WTC11 (cell line): Measurements from ENCODE around the gene VKORC1. TPM values are rescaled to one million over a fixed set of nuclear protein-coding genes. Genes with fewer than 3 reads are reported as not detected.

Experiments used
- ATAC-seq: fragments of 200-7000 bp; cut with Tn5 transposase; 2 replicates; pipeline ENCODE4 v1.10.0; 2021; ENCODE audit warnings: mild to moderate bottlenecking, moderate library complexity
- CTCF ChIA-PET: fragments of 300-600 bp; sonication (Branson Sonifier 250); formaldehyde crosslinking; loops from one replicate; lab custom pipeline; 2021; ENCODE audit warnings: antibody characterized with exemption; lab: Charles Lee
- POLR2A ChIA-PET: fragments of 350-600 bp; sonication (Branson Sonifier 250); formaldehyde crosslinking; loops from one replicate; lab custom pipeline; 2021; ENCODE audit warnings: antibody characterized with exemption; lab: Charles Lee
- DNase-seq: peaks from one replicate; pipeline ENCODE4 v3.0.0; 2021; ENCODE audit warnings: low spot score
- H3K27ac Mint-ChIP-seq: 2 replicates; pipeline ENCODE4 v1.8.0; 2021; ENCODE audit warnings: mixed read lengths
- H3K27me3 Mint-ChIP-seq: 2 replicates; pipeline ENCODE4 v1.8.0; 2021; ENCODE audit warnings: low read depth, mild to moderate bottlenecking, moderate library complexity, mixed read lengths
- H3K36me3 Mint-ChIP-seq: 2 replicates; pipeline ENCODE4 v1.8.0; 2021; ENCODE audit warnings: mixed read lengths
- H3K4me1 Mint-ChIP-seq: 2 replicates; pipeline ENCODE4 v1.8.0; 2022; ENCODE audit warnings: mixed read lengths
- H3K4me3 Mint-ChIP-seq: 2 replicates; pipeline ENCODE4 v1.8.0; 2021; ENCODE audit warnings: mild to moderate bottlenecking, moderate library complexity, mixed read lengths
- H3K9me3 Mint-ChIP-seq: 2 replicates; pipeline ENCODE4 v1.8.0; 2021; ENCODE audit warnings: mixed read lengths
- CREB1 ChIP-seq: sonication (generic); formaldehyde crosslinking; IDR thresholded peaks from 2 replicates; pipeline ENCODE4 v1.8.0; 2023; ENCODE audit warnings: mild to moderate bottlenecking, missing genetic modification reagents
- EMX1 ChIP-seq: fragments of 250-450 bp; sonication (Bioruptor Pico); IDR thresholded peaks from 2 replicates; pipeline ENCODE4 v1.8.0; 2021; ENCODE audit warnings: mild to moderate bottlenecking
- FOXP1 ChIP-seq: sonication (generic); formaldehyde crosslinking; IDR thresholded peaks from 2 replicates; pipeline ENCODE4 v1.8.0; 2022; ENCODE audit warnings: missing genetic modification reagents, mild to moderate bottlenecking, moderate library complexity, borderline replicate concordance
- GRHL2 ChIP-seq: fragments of 250-450 bp; sonication (Bioruptor Pico); IDR thresholded peaks from 2 replicates; pipeline ENCODE4 v1.8.0; 2022; ENCODE audit warnings: mild to moderate bottlenecking, moderate library complexity; ENCODE audit not compliant: insufficient replicate concordance, severe bottlenecking
- JAZF1 ChIP-seq: fragments of 250-450 bp; sonication (Bioruptor Pico); IDR thresholded peaks from 2 replicates; pipeline ENCODE4 v1.9.0; 2021; ENCODE audit warnings: moderate library complexity, mild to moderate bottlenecking, inconsistent platforms
- OVOL2 ChIP-seq: fragments of 250-450 bp; sonication (Bioruptor Pico); IDR thresholded peaks from 2 replicates; pipeline ENCODE4 v1.9.0; 2021; ENCODE audit warnings: mild to moderate bottlenecking, borderline replicate concordance
- TCF7 ChIP-seq: sonication (generic); formaldehyde crosslinking; IDR thresholded peaks from 2 replicates; pipeline ENCODE4 v1.8.0; 2022; ENCODE audit warnings: mild to moderate bottlenecking, low read depth, missing genetic modification reagents, moderate library complexity
- TEAD4 ChIP-seq: sonication (generic); formaldehyde crosslinking; IDR thresholded peaks from 2 replicates; pipeline ENCODE4 v1.8.0; 2022; ENCODE audit warnings: mild to moderate bottlenecking, missing genetic modification reagents
- ZNF121 ChIP-seq: sonication (generic); formaldehyde crosslinking; IDR thresholded peaks from 2 replicates; pipeline ENCODE4 v1.8.0; 2023; ENCODE audit warnings: missing genetic modification reagents
- total RNA-seq: library from RNA; stranded (reverse); gene quantifications from 3 replicates; pipeline ENCODE4 v1.2.3, GENCODE V29; 2021
- TF ChIP-seq, protein P1 (sequence below): sonication (generic); formaldehyde crosslinking; conservative IDR thresholded peaks from 2 replicates; pipeline ENCODE4 v1.8.1; 2023; ENCODE audit warnings: mild to moderate bottlenecking, low read depth, missing genetic modification reagents, moderate library complexity
- TF ChIP-seq, protein P2 (sequence below): sonication (generic); formaldehyde crosslinking; IDR thresholded peaks from 2 replicates; pipeline ENCODE4 v1.8.1; 2023; ENCODE audit warnings: mild to moderate bottlenecking, missing genetic modification reagents, moderate library complexity
- TF ChIP-seq, protein P3 (sequence below): sonication (generic); formaldehyde crosslinking; IDR thresholded peaks from 2 replicates; pipeline ENCODE4 v1.8.0; 2022; ENCODE audit warnings: mild to moderate bottlenecking, missing genetic modification reagents
- TF ChIP-seq, protein P4 (sequence below): sonication (generic); formaldehyde crosslinking; IDR thresholded peaks from 2 replicates; pipeline ENCODE4 v1.8.0; 2022; ENCODE audit warnings: mild to moderate bottlenecking, missing genetic modification reagents
- TF ChIP-seq, protein P5 (sequence below): sonication (generic); formaldehyde crosslinking; IDR thresholded peaks from 2 replicates; pipeline ENCODE4 v1.8.1; 2022; ENCODE audit warnings: low read depth, mild to moderate bottlenecking, moderate library complexity, missing genetic modification reagents, borderline replicate concordance
- TF ChIP-seq, protein P6 (sequence below): sonication (generic); formaldehyde crosslinking; IDR thresholded peaks from 2 replicates; pipeline ENCODE4 v1.8.1; 2022; ENCODE audit warnings: low read depth, missing genetic modification reagents, borderline replicate concordance
- TF ChIP-seq, protein P7 (sequence below): fragments of 250-450 bp; sonication (Bioruptor Pico); IDR thresholded peaks from 2 replicates; pipeline ENCODE4 v1.9.0; 2021; ENCODE audit warnings: mild to moderate bottlenecking
- TF ChIP-seq, protein P8 (sequence below): fragments of 250-450 bp; sonication (Bioruptor Pico); IDR thresholded peaks from 2 replicates; pipeline ENCODE4 v1.8.0; 2021; ENCODE audit warnings: mild to moderate bottlenecking
- TF ChIP-seq, protein P9 (sequence below): sonication (generic); formaldehyde crosslinking; IDR thresholded peaks from 2 replicates; pipeline ENCODE4 v1.8.1; 2022; ENCODE audit warnings: missing genetic modification reagents, borderline replicate concordance

Gene VKORC1
- total RNA-seq, 1 experiment from 2014 or later = 85.7 TPM

DNA sequence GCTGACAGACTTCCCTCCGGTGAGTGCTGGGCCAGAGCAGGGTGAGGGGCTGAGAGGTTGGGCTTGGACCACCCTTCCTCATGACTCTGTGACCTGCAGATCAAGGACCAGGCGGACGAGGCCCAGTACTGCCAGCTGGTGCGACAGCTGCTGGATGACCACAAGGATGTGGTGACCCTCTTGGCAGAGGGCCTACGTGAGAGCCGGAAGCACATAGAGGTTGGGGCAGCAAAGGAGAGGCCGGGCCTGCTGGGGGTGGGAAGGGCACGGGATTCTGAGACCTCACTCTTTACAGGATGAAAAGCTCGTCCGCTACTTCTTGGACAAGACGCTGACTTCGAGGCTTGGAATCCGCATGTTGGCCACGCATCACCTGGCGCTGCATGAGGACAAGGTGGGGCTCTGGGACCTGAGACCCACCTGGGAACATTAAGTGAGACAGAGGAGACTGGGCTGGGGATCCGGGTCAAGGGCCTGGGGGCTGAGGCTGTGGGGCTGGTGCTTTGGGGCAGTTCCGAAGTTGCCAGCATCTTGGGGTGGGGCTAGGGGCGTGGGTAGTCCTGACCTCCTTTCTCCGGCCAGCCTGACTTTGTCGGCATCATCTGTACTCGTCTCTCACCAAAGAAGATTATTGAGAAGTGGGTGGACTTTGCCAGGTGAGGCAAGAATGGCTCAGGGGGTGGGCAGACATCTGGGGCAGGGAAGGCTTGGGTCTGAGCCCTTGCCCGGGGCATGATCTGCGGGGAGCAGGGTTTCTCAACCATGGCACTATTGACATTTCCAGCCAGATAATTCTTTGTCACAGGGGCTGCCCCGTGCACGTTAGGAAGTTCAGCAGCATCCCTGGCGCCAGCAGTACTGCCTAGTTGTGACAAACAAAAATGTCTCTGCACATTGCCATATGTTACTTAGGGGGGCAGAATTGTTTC, 15.8 kb upstream of the VKORC1 start (continued):
- TF ChIP-seq, protein P1, sequence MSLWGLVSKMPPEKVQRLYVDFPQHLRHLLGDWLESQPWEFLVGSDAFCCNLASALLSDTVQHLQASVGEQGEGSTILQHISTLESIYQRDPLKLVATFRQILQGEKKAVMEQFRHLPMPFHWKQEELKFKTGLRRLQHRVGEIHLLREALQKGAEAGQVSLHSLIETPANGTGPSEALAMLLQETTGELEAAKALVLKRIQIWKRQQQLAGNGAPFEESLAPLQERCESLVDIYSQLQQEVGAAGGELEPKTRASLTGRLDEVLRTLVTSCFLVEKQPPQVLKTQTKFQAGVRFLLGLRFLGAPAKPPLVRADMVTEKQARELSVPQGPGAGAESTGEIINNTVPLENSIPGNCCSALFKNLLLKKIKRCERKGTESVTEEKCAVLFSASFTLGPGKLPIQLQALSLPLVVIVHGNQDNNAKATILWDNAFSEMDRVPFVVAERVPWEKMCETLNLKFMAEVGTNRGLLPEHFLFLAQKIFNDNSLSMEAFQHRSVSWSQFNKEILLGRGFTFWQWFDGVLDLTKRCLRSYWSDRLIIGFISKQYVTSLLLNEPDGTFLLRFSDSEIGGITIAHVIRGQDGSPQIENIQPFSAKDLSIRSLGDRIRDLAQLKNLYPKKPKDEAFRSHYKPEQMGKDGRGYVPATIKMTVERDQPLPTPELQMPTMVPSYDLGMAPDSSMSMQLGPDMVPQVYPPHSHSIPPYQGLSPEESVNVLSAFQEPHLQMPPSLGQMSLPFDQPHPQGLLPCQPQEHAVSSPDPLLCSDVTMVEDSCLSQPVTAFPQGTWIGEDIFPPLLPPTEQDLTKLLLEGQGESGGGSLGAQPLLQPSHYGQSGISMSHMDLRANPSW (CRISPR knock-in tag) = no peak
- TF ChIP-seq EMX1 (CRISPR knock-in tag) (no peak), CREB1 (CRISPR knock-in tag) (no peak), ZNF121 (CRISPR knock-in tag) (no peak), OVOL2 (CRISPR knock-in tag) (no peak), GRHL2 (CRISPR knock-in tag) (no peak), JAZF1 (no peak)
- TF ChIP-seq, protein P2, sequence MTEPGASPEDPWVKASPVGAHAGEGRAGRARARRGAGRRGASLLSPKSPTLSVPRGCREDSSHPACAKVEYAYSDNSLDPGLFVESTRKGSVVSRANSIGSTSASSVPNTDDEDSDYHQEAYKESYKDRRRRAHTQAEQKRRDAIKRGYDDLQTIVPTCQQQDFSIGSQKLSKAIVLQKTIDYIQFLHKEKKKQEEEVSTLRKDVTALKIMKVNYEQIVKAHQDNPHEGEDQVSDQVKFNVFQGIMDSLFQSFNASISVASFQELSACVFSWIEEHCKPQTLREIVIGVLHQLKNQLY = no peak
- TF ChIP-seq, protein P3, sequence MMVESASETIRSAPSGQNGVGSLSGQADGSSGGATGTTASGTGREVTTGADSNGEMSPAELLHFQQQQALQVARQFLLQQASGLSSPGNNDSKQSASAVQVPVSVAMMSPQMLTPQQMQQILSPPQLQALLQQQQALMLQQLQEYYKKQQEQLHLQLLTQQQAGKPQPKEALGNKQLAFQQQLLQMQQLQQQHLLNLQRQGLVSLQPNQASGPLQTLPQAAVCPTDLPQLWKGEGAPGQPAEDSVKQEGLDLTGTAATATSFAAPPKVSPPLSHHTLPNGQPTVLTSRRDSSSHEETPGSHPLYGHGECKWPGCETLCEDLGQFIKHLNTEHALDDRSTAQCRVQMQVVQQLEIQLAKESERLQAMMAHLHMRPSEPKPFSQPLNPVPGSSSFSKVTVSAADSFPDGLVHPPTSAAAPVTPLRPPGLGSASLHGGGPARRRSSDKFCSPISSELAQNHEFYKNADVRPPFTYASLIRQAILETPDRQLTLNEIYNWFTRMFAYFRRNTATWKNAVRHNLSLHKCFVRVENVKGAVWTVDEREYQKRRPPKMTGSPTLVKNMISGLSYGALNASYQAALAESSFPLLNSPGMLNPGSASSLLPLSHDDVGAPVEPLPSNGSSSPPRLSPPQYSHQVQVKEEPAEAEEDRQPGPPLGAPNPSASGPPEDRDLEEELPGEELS (CRISPR knock-in tag) = no peak
- TF ChIP-seq, protein P4, sequence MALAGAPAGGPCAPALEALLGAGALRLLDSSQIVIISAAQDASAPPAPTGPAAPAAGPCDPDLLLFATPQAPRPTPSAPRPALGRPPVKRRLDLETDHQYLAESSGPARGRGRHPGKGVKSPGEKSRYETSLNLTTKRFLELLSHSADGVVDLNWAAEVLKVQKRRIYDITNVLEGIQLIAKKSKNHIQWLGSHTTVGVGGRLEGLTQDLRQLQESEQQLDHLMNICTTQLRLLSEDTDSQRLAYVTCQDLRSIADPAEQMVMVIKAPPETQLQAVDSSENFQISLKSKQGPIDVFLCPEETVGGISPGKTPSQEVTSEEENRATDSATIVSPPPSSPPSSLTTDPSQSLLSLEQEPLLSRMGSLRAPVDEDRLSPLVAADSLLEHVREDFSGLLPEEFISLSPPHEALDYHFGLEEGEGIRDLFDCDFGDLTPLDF (CRISPR knock-in tag) = no peak

DNA sequence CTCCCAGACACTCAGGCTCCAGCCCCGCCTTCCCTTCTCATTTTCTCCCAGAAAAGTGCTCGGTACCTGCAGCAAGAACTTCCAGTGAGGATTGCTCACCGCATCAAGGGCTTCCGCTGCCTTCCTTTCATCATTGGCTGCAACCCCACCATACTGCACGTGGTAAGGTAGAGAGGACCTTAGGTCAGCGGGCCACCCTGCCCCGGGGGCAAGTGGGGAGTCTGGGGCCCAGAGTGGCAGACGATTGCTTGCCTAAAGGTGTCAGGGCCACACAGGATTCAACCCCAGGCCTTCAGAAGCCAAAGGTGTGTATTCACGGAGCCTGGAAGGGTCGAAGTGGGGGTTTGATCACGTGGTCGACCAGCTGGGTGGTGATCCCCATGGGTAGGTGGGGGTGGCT, 15.0 kb upstream of the VKORC1 start:
- H3K4me1 Mint-ChIP-seq = peaks cover 9% of the 10 kb centered on the region; the same call in 1 of the 2 replicates
- ChIA-PET CTCF (interaction anchor here (1.6 to 3.0 kb wide), 2 partner anchors 32 to 125 kb away, joined by 4 to 9 read pairs; partner anchors contain the start of gene HSD3B7), POLR2A (interaction anchor here (1.2 kb wide), 1 partner anchor 8 kb away, joined by 4 read pairs; the partner anchor contains the start of gene KAT8)
- DNase-seq = no peak
- no peak overlapping the region for H3K27ac Mint-ChIP-seq
- no peak for ATAC-seq
- no peaks in the 10 kb centered on the region for H3K27me3 Mint-ChIP-seq
- H3K4me3 Mint-ChIP-seq = peak overlapping the region; percentile 67
- H3K9me3 Mint-ChIP-seq = no peaks in the 10 kb centered on the region
- peaks cover 30% of the 10 kb centered on the region for H3K36me3 Mint-ChIP-seq
- TF ChIP-seq, protein P5, sequence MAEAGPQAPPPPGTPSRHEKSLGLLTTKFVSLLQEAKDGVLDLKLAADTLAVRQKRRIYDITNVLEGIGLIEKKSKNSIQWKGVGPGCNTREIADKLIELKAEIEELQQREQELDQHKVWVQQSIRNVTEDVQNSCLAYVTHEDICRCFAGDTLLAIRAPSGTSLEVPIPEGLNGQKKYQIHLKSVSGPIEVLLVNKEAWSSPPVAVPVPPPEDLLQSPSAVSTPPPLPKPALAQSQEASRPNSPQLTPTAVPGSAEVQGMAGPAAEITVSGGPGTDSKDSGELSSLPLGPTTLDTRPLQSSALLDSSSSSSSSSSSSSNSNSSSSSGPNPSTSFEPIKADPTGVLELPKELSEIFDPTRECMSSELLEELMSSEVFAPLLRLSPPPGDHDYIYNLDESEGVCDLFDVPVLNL (CRISPR knock-in tag) = no peak
- TF ChIP-seq, protein P6, sequence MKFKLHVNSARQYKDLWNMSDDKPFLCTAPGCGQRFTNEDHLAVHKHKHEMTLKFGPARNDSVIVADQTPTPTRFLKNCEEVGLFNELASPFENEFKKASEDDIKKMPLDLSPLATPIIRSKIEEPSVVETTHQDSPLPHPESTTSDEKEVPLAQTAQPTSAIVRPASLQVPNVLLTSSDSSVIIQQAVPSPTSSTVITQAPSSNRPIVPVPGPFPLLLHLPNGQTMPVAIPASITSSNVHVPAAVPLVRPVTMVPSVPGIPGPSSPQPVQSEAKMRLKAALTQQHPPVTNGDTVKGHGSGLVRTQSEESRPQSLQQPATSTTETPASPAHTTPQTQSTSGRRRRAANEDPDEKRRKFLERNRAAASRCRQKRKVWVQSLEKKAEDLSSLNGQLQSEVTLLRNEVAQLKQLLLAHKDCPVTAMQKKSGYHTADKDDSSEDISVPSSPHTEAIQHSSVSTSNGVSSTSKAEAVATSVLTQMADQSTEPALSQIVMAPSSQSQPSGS (CRISPR knock-in tag) = no peak
- TF ChIP-seq TCF7 (CRISPR knock-in tag) (no peak), FOXP1 (no peak), TEAD4 (no peak)
- TF ChIP-seq, protein P7, sequence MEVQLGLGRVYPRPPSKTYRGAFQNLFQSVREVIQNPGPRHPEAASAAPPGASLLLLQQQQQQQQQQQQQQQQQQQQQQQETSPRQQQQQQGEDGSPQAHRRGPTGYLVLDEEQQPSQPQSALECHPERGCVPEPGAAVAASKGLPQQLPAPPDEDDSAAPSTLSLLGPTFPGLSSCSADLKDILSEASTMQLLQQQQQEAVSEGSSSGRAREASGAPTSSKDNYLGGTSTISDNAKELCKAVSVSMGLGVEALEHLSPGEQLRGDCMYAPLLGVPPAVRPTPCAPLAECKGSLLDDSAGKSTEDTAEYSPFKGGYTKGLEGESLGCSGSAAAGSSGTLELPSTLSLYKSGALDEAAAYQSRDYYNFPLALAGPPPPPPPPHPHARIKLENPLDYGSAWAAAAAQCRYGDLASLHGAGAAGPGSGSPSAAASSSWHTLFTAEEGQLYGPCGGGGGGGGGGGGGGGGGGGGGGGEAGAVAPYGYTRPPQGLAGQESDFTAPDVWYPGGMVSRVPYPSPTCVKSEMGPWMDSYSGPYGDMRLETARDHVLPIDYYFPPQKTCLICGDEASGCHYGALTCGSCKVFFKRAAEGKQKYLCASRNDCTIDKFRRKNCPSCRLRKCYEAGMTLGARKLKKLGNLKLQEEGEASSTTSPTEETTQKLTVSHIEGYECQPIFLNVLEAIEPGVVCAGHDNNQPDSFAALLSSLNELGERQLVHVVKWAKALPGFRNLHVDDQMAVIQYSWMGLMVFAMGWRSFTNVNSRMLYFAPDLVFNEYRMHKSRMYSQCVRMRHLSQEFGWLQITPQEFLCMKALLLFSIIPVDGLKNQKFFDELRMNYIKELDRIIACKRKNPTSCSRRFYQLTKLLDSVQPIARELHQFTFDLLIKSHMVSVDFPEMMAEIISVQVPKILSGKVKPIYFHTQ (CRISPR knock-in tag) = no peak
- TF ChIP-seq, protein P8, sequence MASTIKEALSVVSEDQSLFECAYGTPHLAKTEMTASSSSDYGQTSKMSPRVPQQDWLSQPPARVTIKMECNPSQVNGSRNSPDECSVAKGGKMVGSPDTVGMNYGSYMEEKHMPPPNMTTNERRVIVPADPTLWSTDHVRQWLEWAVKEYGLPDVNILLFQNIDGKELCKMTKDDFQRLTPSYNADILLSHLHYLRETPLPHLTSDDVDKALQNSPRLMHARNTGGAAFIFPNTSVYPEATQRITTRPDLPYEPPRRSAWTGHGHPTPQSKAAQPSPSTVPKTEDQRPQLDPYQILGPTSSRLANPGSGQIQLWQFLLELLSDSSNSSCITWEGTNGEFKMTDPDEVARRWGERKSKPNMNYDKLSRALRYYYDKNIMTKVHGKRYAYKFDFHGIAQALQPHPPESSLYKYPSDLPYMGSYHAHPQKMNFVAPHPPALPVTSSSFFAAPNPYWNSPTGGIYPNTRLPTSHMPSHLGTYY (CRISPR knock-in tag) = no peak
- TF ChIP-seq, protein P9, sequence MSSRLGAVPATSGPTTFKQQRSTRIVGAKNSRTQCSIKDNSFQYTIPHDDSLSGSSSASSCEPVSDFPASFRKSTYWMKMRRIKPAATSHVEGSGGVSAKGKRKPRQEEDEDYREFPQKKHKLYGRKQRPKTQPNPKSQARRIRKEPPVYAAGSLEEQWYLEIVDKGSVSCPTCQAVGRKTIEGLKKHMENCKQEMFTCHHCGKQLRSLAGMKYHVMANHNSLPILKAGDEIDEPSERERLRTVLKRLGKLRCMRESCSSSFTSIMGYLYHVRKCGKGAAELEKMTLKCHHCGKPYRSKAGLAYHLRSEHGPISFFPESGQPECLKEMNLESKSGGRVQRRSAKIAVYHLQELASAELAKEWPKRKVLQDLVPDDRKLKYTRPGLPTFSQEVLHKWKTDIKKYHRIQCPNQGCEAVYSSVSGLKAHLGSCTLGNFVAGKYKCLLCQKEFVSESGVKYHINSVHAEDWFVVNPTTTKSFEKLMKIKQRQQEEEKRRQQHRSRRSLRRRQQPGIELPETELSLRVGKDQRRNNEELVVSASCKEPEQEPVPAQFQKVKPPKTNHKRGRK = no peak
